H1 (cell line): ENCODE results near the gene ZSCAN18. TPM values are rescaled to one million over a fixed set of nuclear protein-coding genes. Genes with fewer than 3 reads are reported as not detected.

ENCODE experiments used
- CTCF ChIA-PET: fragments of 300-600 bp; sonication (Branson Sonifier 250); formaldehyde crosslinking; loops from one replicate; lab custom pipeline; 2021; ENCODE audit not compliant: partially characterized antibody; lab: Charles Lee
- POLR2A ChIA-PET: fragments of 300-600 bp; sonication (Branson Sonifier 250); formaldehyde crosslinking; loops from one replicate; lab custom pipeline; 2021; ENCODE audit warnings: inconsistent platforms; ENCODE audit not compliant: partially characterized antibody; lab: Charles Lee
- DNase-seq, 2 experiments: peaks; one replicate each; pipeline versions ENCODE4 v3.0.0 to v3.0.0-alpha.2; 2010 to 2022; ENCODE audit warnings: low spot score in 2 of 2, low read depth in 1 of 2, mixed read lengths in 1 of 2
- FAIRE-seq: peaks from 2 replicates; lab custom pipeline; 2011; peaks lifted over from hg19 to GRCh38; lab: Jason Lieb, UNC
- H2AFZ ChIP-seq: 2 replicates; pipeline ENCODE4 v1.8.1; 2012; ENCODE audit warnings: low read length, inconsistent platforms
- H2AK5ac ChIP-seq: 2 replicates; pipeline ENCODE4 v1.6.1; 2013; ENCODE audit warnings: low read depth, low read length
- H2BK120ac ChIP-seq: replicated peaks from 2 replicates; pipeline ENCODE3; 2013; ENCODE audit warnings: low read depth, low read length, inconsistent platforms
- H2BK12ac ChIP-seq: 2 replicates; pipeline ENCODE4 v1.6.1; 2013; ENCODE audit warnings: low read depth, low read length
- H2BK15ac ChIP-seq: 2 replicates; pipeline ENCODE4 v1.6.1; 2013; ENCODE audit warnings: low read length
- H2BK20ac ChIP-seq: 2 replicates; pipeline ENCODE4 v1.6.1; 2013; ENCODE audit warnings: low read length
- H2BK5ac ChIP-seq: 2 replicates; pipeline ENCODE4 v1.6.1; 2013; ENCODE audit warnings: low read depth, low read length
- H3K14ac ChIP-seq: 2 replicates; pipeline ENCODE4 v1.6.1; 2013; ENCODE audit warnings: inconsistent platforms; ENCODE audit not compliant: insufficient read length
- H3K18ac ChIP-seq: 2 replicates; pipeline ENCODE4 v1.6.1; 2013; ENCODE audit warnings: low read length; ENCODE audit errors: extremely low read depth
- H3K23ac ChIP-seq: 2 replicates; pipeline ENCODE4 v1.6.1; 2013; ENCODE audit warnings: inconsistent platforms; ENCODE audit not compliant: insufficient read length
- H3K23me2 ChIP-seq: 2 replicates; pipeline ENCODE4 v1.6.1; 2013; ENCODE audit warnings: low read depth, low read length
- H3K27ac ChIP-seq: 2 replicates; pipeline ENCODE4 v1.6.1; 2011; ENCODE audit warnings: low read depth, low read length, inconsistent platforms
- H3K27me3 ChIP-seq, 4 experiments: replicated peaks in 1 of 4; 1 replicate in 1 of 4; 2 replicates in 3 of 4; pipeline versions ENCODE4 v1.6.1 to v1.8.1; 2011 to 2013; ENCODE audit warnings: low read length in 3 of 4, mild to moderate bottlenecking in 3 of 4, inconsistent platforms in 2 of 4, mixed read lengths in 2 of 4, moderate library complexity in 1 of 4; ENCODE audit not compliant: control insufficient read depth in 3 of 4, insufficient read depth in 3 of 4; ENCODE audit errors: extremely low read depth in 1 of 4
- H3K36me3 ChIP-seq, 4 experiments: 2 replicates each; pipeline versions ENCODE4 v1.6.1 to v1.8.1; 2011 to 2013; ENCODE audit warnings: mild to moderate bottlenecking in 4 of 4, low read length in 3 of 4, moderate library complexity in 2 of 4, control low read depth in 1 of 4, inconsistent platforms in 1 of 4; ENCODE audit not compliant: insufficient read depth in 4 of 4, control insufficient read depth in 2 of 4
- H3K4ac ChIP-seq: replicated peaks from 2 replicates; pipeline ENCODE3; 2013; ENCODE audit warnings: low read length, low read depth, mixed read lengths, inconsistent platforms; ENCODE audit not compliant: insufficient read length
- H3K4me1 ChIP-seq, 4 experiments: replicated peaks in 1 of 4; 1 replicate in 1 of 4; 2 replicates in 3 of 4; pipeline versions ENCODE4 v1.6.1 to v1.8.1; 2011 to 2013; ENCODE audit warnings: low read length in 3 of 4, inconsistent platforms in 2 of 4, mixed read lengths in 1 of 4; ENCODE audit not compliant: insufficient read depth in 4 of 4, control insufficient read depth in 3 of 4
- H3K4me2 ChIP-seq, 2 experiments: 2 replicates each; pipeline versions ENCODE4 v1.6.1 to v1.8.1; 2011 to 2013; ENCODE audit warnings: low read depth in 2 of 2, low read length in 2 of 2, control low read depth in 1 of 2, inconsistent platforms in 1 of 2, mild to moderate bottlenecking in 1 of 2; ENCODE audit not compliant: insufficient read depth in 1 of 2
- H3K4me3 ChIP-seq, 4 experiments: fragments of 200-600, 300-600 bp in 1 of 4; sonication (generic), shearing (Covaris generic), sonication (Bioruptor Twin) in 1 of 4; 2 replicates each; pipeline versions ENCODE4 v1.5.1 to v1.8.1; 2011 to 2016; ENCODE audit warnings: low read length in 4 of 4, low read depth in 3 of 4, control low read depth in 2 of 4, inconsistent platforms in 2 of 4, mild to moderate bottlenecking in 2 of 4, mixed read lengths in 1 of 4, moderate library complexity in 1 of 4; ENCODE audit not compliant: insufficient read depth in 2 of 4; ENCODE audit errors: extremely low read depth in 1 of 4
- H3K56ac ChIP-seq: replicated peaks from 2 replicates; pipeline ENCODE3; 2013; ENCODE audit warnings: low read depth, mild to moderate bottlenecking, mixed read lengths, low read length, inconsistent platforms; ENCODE audit not compliant: insufficient read length
- H3K79me1 ChIP-seq: 2 replicates; pipeline ENCODE4 v1.6.1; 2013; ENCODE audit warnings: low read depth, low read length, control low read depth
- H3K79me2 ChIP-seq, 2 experiments: 2 replicates each; pipeline versions ENCODE4 v1.6.1 to v1.8.1; 2012 to 2013; ENCODE audit warnings: low read length in 2 of 2, mild to moderate bottlenecking in 2 of 2, inconsistent platforms in 1 of 2; ENCODE audit not compliant: insufficient read depth in 2 of 2, control insufficient read depth in 1 of 2
- H3K9ac ChIP-seq, 4 experiments: replicated peaks in 1 of 4; 1 replicate in 1 of 4; 2 replicates in 3 of 4; pipeline versions ENCODE4 v1.6.1 to v1.8.1; 2011 to 2013; ENCODE audit warnings: low read depth in 3 of 4, low read length in 3 of 4, control low read depth in 2 of 4, mild to moderate bottlenecking in 2 of 4, moderate library complexity in 2 of 4, inconsistent platforms in 1 of 4; ENCODE audit errors: extremely low read depth in 1 of 4
- H3K9me3 ChIP-seq, 2 experiments: 2 replicates each; pipeline versions ENCODE4 v1.6.1 to v1.8.1; 2012 to 2013; ENCODE audit warnings: mild to moderate bottlenecking in 2 of 2, moderate library complexity in 2 of 2, control low read depth in 1 of 2, inconsistent platforms in 1 of 2, low read depth in 1 of 2, low read length in 1 of 2, mixed read lengths in 1 of 2; ENCODE audit not compliant: insufficient read depth in 2 of 2
- H4K20me1 ChIP-seq, 2 experiments: replicated peaks in 1 of 2; 2 replicates each; pipeline versions ENCODE3 to v1.8.1; 2011 to 2013; ENCODE audit warnings: inconsistent platforms in 2 of 2, low read length in 2 of 2, mild to moderate bottlenecking in 1 of 2; ENCODE audit not compliant: insufficient read depth in 2 of 2, control insufficient read depth in 1 of 2
- H4K5ac ChIP-seq: 2 replicates; pipeline ENCODE4 v1.6.1; 2013; ENCODE audit warnings: low read length, low read depth, mixed read lengths, inconsistent platforms; ENCODE audit not compliant: insufficient read length
- H4K8ac ChIP-seq: 2 replicates; pipeline ENCODE4 v1.8.0; 2013; ENCODE audit warnings: mild to moderate bottlenecking, moderate library complexity, low read length, inconsistent platforms; ENCODE audit not compliant: insufficient read depth; ENCODE audit errors: extremely low read depth
- H4K91ac ChIP-seq: replicated peaks from 2 replicates; pipeline ENCODE3; 2013; ENCODE audit warnings: low read length, mixed read lengths, inconsistent platforms; ENCODE audit not compliant: insufficient read length
- BRCA1 ChIP-seq: IDR thresholded peaks from 2 replicates; pipeline ENCODE4 v1.6.1; 2012; ENCODE audit warnings: low read depth, low read length, improper control_type of control experiment
- EP300 ChIP-seq, 2 experiments: IDR thresholded peaks; 1 replicate in 1 of 2; 2 replicates in 1 of 2; pipeline ENCODE4 v1.6.1; 2011 to 2012; ENCODE audit warnings: low read depth in 2 of 2, low read length in 2 of 2, mild to moderate bottlenecking in 2 of 2, borderline replicate concordance in 1 of 2, inconsistent platforms in 1 of 2, moderate library complexity in 1 of 2
- TBP ChIP-seq: IDR thresholded peaks from 2 replicates; pipeline ENCODE4 v1.6.1; 2011; ENCODE audit warnings: low read depth, low read length, improper control_type of control experiment
- WGBS, 2 experiments: shearing (Covaris generic) in 1 of 2; methylation state at CpG; one replicate each; pipeline versions ENCODE4 v1.1.6 to v1.1.7; 2013 to 2015; ENCODE audit warnings: low lambda C conversion rate in 2 of 2, mixed read lengths in 2 of 2, inconsistent platforms in 1 of 2, low coverage in 1 of 2, missing lambda C conversion rate in 1 of 2; ENCODE audit not compliant: insufficient replicate concordance in 2 of 2, insufficient coverage in 1 of 2, insufficient read length in 1 of 2; ENCODE audit errors: extremely low coverage in 1 of 2, missing lambda C conversion rate in 1 of 2; 5-methylcytosine and 5-hydroxymethylcytosine counted together
- polyA plus RNA-seq, 7 experiments: library from polyadenylated mRNA; depleted of rRNA in 3 of 7; stranded (reverse) in 5 of 7; unstranded in 2 of 7; fragments of >200 nt in 5 of 7; fragments of 200-250 nt in 2 of 7; gene quantifications; 1 replicate in 5 of 7; 2 replicates in 1 of 7; 4 replicates in 1 of 7; pipeline versions ENCODE4 v1.2.1 to v1.2.3, GENCODE V29; 2011 to 2013; ENCODE audit warnings: missing spikeins in 2 of 7, mixed read lengths in 2 of 7
- total RNA-seq: library from RNA; stranded (reverse); fragmentation: NEBNext Ultra II Directional; extraction: Animal tissue kit (Norgen Biotek cat#: 25700); gene quantifications from 2 replicates; pipeline ENCODE4 v1.2.1, GENCODE V29; 2021

The ZSCAN18 gene
- total and polyA plus RNA-seq, 2 of the 8 experiments (the other 6 are each of a cell fraction or from before 2014, with no cell fraction given) = 37.0 to 41.4 TPM

- Histone ChIP-seq H3K4me2 (no peak overlapping the region), H3K9ac (no peak overlapping the region), H4K8ac (no peak overlapping the region), H3K23me2 (peaks cover 2% of the 10 kb centered on the region; the same call in 1 of the 2 replicates), H2BK12ac (no peak overlapping the region), H2AFZ (no peak overlapping the region), H3K4ac (no peak overlapping the region), H3K27ac (no peak overlapping the region; the same call in 1 of the 2 replicates), H3K9me3 (peaks cover 6 to 17% of the 10 kb centered on the region in 2 experiments; a peak in 3 of 4 replicates), H3K18ac (no peak overlapping the region), H3K79me1 (no peaks in the 10 kb centered on the region)
- FAIRE-seq = no peak
- POLR2A ChIA-PET = interaction anchor here (0.8 to 4.3 kb wide), 3 partner anchors 17 to 33 kb away, joined by 3 to 40 read pairs (median 34); partner anchors contain the start of gene ZNF135
- CTCF ChIA-PET = interaction anchor here (0.8 kb wide), 1 partner anchor 18 kb away, joined by 3 read pairs; no protein-coding TSS in a partner anchor
- TF ChIP-seq BRCA1 (no peak), TBP (no peak), EP300 (IDR thresholded peaks at IDR 0.05; ENCODE audit: borderline replicate concordance in 1 of 2, low read depth in 2 of 2, low read length in 2 of 2) (no peak)
- TF ChIP-seq, all 59 proteins: peak for 0
- Histone ChIP-seq H4K5ac (no peak overlapping the region), H3K23ac (no peak overlapping the region), H2AK5ac (0 out of 2 replicates have a peak overlapping the region, but pooled peaks have one; percentile 13), H2BK20ac (no peak overlapping the region), H3K4me1 (peaks cover 0 to 20% (median 12%) of the 10 kb centered on the region in 4 experiments; a peak in 6 of 7 replicates), H3K56ac (no peak overlapping the region), H4K91ac (no peak overlapping the region), H4K20me1 (no peaks in the 10 kb centered on the region), H3K36me3 (no peaks in the 10 kb centered on the region), H3K79me2 (no peaks in the 10 kb centered on the region), H3K27me3 (peaks cover 0 to 8% (median 4%) of the 10 kb centered on the region in 4 experiments; a peak in 3 of 7 replicates), H2BK15ac (no peak overlapping the region), H2BK5ac (no peak overlapping the region), H3K4me3 (no peak overlapping the region), H3K14ac (no peak overlapping the region), H2BK120ac (no peak overlapping the region)
- DNase-seq = no peak
- 90% methylated on average over 21 of the region's 21 CpGs; no CpG with 5 or more reads in 1 of the 2 experiments for WGBS, 2 experiments
Observed at GRCh38 chr19:58040751-58041525, 57.1 kb downstream of the ZSCAN18 start.
